GM19025 (cell line): Measurements from ENCODE around the gene KAT5.
"Not testable (repeated sequence)": the region's sequence is repeated elsewhere in the genome, so short reads cannot be mapped to it uniquely, and the experiment has no call there.

Experiments
- ATAC-seq: cut with Tn5 transposase; IDR thresholded peaks from one replicate; pipeline ENCODE4 v1.9.1; 2021; ENCODE audit warnings: mild to moderate bottlenecking, low read depth, moderate library complexity; ENCODE audit not compliant: unreplicated experiment

KAT5 gene

DNA sequence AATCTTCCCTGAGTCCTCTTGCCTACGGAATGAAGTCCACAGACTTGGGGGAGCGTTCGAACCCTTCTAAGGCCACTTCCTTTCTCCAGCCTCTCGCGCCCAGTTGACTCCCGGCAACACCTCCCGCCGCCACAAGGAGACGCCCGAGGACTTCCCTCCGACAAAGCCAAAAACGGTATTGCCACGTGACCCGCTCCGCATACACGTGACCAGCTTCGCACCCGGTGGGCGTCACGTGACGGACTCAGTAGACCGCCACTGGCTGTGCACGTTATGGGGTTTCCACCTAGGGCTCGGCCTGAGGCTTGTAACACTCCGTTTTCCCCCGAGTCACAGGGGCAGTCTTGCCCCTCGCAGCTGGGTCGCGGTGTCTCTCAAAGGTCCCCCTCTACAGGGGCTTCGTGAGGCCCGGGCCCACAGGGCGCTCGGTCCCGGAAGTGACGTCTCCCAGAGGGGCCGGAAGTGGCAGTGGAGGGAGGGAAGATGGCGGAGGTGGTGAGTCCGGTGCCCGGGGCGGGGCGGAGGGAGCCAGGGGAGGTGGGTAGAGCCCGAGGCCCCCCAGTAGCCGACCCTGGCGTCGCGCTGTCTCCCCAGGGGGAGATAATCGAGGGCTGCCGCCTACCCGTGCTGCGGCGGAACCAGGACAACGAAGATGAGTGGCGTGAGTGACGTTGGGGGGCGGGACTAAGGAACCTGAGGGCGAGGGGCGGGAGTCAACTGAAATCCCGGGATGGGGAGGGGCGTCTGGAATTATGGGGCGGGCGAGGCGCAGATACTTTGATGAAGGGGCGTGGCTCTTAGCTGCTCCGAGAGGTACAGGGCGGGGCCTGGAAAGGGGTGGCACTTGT is at the start of gene KAT5:
Gene KAT5, plus strand, starts transcription at position 468 of the 848 bp plus-strand sequence. Its CDS starts 16 bp downstream, at position 484.
- ATAC-seq: peak; percentile 81

DNA sequence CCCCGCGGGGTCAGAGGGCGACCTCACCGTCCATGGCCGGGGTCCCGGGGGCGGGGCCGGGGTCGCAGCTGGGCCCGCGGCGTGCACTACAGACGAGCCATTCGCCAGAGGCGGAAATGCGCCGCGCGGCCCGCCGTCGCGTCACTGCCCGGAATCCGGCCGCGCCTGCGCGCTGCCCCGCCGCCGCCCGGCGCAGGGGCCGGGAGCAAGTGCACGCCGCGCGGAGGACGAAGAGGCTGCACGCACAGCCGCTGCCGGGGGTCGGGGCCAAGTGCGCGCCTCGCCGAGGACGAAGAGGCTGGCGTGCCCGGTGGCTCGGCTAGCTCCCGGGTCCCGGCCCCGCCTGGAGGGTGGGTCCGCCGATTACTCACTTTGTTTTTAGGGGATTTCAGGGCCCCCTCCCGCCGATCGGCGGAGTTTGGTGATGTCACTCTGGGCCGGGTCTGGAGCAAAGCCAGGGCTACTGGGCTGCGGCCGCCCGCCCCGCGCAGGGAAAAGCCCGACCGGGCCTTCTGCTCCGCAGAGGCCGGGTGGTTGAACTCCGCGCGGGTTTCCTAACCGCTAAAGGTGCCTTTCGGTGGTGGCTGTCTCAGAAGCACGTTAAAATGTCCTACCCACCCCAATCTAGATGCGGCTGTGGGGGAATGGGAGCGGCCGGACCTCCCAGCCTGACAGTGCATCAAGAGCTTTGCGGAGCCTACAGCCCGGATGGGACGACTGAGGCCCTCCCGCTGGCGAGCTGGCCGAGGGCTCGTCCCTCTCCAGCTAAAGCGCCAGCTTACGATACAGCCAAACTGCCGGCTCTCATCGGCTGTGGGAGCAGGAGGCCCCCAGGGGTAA is 49.0 kb upstream of the KAT5 start, which contains the start of gene RELA:
Gene RELA, minus strand, starts transcription at position 118 of the 840 bp plus-strand sequence. Its CDS starts 84 bp downstream, at position 34.
- peak; percentile 81 for ATAC-seq

DNA sequence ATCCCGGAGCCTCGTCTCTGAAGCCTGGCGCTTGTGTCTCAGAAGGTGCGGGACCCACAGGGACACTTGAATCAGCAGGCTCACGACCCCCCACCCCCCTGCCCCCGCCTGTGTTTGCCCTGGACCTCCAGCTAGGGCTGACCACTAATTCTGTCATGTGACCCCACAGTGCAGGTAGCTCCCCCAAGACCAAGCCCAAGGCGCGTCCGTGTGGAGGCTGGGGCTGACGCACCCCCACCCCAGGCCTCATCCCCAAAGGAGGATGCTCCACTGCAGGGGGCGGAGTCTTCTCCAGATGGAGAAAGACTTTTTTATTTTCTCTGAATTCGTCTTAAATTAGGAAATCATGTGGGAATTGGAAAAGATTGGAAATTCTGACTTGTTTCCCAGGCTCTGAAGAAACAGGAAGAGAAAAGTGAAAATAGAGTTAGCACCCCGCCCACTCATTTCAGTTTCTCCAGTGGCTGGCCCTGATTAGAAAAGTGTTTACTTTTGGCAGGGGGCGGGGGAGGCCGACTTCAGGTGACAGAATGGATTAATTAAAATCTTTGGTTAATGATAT is 48.3 kb upstream of the KAT5 start:
- no peak for ATAC-seq

DNA sequence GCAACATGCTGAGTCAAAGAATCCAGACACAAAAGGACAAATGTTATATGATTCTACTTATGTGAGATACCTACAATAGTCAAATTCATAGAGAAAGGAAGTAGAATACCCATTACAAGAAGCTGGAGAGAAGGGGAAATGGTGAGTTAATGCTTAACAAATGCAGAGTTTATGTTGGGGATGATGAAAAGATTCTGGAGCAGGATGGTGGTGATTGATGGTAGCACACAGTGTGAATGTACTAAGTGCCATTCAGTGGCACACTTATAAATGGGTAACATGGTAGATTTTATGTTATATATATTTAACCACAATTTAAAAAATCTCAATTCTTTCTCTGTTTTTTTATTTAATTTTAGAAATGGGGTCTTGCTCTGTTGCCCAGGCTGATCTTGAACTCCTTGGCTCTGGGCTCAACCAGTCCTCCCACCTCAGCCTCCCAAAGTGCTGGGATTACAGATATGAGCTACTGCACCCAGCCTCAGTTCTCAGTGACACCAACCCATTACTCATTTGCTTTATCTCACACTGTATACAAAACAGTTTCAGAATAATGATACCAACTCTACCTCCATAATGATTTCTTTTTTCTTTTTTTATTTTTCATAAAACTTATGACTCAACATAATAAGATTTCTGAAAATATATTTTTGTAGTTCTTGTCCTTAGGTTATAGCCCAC is 39.7 kb upstream of the KAT5 start:
- ATAC-seq: no peak

DNA sequence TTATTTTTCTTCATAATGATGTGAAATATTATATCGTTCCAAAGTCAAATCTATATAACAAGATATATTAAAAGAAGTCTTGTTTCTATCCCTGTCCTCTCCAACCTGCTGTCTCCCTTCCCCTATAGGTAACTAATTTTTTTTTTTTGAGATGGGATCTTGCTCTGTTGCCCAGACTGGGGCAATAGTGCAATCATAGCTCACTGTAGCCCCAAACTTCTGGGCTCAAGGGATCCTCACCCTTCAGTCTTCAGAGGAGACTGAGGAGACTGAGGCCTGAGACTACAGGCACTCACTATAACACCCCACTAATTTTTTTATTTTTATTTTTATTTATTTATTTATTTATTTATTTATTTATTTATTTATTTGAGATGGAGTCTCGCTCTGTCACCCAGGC is 39.1 kb upstream of the KAT5 start:
- ATAC-seq: no peak

DNA sequence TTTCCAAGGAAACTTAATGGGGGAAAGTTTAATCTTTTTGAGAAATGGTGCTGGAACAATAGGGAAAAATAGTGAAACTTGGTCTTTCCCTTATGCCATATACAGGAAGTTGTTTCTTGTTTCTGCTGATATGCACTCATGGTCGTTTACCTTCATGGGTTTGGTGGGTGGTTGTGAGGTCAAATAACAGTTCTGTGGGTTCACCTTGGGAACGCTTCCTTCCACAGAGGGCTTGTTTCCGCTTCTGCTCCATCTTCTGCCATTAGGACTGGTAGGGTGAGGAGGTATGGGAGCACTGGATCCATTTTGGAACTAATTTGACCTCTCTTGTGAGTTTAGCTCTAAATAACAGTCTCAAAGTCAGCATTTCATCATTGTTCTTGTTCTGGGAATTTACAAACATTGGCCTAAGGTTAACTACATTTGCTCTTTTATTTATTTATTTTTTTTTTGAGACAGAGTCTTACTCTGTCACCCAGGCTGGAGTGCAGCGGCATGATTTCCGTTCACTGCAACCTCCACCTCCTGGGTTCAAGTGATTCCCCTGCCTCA is 31.8 kb upstream of the KAT5 start:
- no peak for ATAC-seq

DNA sequence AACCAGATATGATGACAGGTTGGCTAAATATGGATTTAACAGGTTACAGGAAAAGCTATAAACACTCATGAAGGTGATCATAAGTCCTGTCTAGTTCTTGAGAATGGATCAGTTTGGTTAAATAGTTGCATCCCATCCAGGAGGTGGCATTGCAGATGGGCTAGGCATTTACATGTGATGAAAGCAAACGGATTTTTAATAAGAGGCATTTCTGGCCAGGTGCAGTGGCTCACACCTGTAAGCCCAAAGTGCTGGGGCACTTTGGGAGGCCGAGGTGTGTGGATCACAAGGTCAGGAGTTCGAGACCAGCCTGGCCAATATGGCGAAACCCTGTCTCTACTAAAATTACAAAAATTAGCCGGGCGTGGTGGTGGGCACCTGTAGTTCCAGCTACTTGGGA is 28.6 kb upstream of the KAT5 start:
- ATAC-seq: not testable (repeated sequence)

DNA sequence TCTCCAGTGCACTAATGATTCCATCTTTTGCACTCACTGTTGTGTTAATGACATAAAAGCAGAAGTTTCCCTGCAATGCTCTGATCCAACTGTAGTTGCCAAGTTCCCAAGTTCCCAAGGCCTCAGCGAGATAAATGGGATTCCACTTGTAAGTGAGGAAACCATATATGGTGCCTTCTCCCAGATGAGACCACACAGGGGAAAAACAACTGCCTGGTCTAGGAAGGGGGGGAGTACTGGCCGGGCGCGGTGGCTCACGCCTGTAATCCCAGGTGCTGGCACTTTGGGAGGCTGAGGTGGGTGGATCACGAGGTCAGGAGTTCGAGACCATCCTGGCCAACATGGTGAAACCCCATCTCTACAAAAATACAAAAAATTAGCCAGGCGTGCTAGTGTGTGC is 26.1 kb upstream of the KAT5 start:
- ATAC-seq: no peak

DNA sequence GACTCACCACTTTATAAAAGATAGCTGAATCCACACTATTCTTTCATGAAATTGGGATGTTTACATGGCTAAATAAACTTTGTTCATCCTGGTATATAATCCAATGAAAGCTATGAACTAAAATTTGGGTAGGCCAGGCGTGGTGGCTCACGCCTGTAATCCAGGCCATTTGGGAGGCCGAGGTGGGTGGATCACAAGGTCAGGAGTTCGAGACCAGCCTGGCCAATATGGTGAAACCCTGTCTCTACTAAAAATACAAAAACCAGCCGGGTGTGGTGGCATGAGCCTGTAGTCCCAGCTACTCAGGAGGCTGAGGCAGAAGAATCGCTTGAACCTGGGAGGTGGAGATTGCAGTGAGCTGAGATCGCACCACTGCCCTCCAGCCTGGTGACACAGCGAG is 20.2 kb upstream of the KAT5 start:
- ATAC-seq: not testable (repeated sequence)

DNA sequence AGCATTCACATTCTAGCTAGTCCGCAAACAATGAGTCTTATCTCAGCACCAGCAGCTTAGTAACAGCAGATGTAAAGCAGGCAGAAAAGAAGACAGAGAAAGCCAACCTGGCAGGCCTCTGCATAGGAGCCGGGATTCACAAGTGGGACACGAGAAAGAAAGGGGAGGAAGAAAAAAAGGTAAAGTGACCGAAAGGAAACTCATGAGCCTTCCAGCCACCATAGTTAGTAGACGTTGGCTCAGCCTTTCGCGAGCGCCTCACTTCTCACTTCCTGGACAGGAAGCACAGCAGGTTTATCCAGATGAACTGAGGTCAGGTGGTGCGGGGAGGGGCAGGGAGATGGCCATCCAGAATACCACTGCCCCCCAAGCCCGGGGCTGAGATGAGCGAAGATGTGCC is 19.7 kb upstream of the KAT5 start:
- ATAC-seq: no peak

DNA sequence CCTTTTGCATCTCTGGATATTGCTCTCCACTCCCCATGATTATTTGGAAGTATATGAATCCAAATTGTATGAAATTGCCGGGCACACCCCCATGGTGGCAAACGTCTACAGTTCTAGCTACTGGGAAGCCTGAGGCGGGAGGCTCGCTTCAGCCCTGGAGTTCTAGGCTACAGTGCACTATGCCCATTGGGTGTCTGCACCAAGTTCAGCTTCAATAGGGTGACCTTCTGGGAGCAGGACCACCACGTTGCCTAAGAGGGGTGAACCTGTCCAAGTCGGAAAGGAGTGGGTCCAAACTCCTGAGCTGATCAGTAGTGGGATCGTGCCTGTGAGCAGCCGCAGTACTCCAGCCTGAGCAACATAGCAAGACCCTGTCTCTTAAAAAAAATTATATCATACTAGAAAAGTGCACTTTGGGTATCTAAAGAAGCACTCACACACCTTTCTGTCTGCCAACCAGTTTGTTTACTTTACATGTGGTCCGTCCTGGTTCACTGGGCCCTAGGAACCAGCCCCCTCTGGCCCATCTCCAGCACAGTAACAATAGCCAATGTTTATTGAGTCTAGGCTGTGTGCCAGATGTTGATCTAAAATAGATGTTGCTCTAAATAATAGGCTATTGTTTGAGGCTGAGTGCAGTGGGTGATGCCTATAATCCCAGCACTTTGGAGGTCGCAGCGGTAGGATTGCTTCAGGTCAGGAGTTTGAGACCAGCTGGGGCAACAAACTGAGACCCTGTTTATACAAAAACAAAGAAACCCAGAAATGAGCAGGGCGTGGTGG is 16.4 kb upstream of the KAT5 start:
- no peak for ATAC-seq

DNA sequence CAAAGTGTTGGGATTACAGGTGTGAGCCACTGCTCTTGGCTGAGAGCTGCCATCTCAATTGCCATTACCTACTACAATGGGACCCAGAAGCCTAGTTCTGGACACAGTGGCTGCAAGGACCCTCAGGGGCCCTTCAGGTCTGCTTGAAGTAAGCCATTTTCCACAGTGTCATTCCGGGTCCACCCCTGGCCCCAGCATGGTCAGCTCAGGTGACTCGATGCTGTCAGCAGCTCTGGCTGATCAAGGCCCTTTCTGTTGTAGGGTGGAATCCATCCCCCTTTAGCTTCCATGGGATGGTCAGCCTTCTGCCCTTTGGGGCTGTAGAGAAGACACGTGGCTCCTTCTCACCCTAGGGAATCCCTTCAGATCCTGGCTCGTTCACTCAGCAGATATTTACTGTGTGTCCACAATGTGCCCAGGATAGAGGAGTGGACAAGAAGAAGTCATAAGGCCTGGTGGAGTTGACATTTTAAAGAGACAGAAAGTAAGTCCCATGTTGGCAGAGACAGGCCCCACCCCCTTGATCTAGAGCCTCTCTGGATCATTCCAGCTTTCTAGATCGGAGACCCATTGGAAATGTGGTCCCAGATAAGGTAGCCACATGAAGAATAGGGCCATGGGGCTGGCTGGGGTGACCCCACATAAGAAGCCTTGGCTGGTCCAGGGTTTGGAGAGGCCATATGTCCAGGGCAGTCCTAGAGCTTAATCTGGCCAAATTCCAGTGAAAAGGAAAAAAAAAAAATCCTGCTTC is 15.1 kb upstream of the KAT5 start:
- no peak for ATAC-seq

DNA sequence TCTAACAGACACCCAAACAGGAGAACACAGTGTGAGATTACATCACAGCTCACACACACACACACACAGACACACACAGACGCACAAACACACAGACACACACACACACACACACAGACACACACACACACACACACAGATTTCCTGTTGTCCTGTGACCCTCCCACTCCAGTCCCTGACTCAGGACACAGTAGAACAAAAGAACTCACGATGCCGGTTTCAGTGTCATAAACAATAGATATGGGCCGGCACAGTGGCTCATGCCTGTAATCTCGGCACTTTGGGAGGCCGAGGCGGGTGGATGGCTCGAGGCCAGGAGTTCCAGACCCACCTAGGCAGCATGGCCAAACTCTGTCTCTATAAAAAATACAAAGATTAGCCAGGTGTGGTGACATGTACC is 13.8 kb upstream of the KAT5 start:
- no peak for ATAC-seq

DNA sequence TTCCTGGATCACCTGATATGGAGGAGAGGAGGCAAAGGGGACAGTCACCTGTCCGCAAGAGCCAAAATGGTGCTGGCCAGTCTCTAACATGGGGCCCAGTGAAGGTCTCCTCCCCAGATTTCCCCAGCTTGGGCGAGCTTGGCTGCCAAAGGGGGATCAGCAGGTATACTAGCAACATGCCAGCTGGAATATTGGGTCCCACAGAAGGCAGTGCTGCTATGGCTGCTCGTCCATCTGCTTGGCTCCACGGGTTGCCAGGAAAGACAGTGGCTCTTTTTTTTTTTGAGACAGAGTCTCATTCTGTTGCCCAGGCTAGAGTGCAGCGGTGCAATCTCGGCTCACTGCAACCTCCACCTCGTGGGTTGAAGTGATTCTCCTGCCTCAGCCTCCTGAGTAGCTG is 12.7 kb upstream of the KAT5 start:
- no peak for ATAC-seq

DNA sequence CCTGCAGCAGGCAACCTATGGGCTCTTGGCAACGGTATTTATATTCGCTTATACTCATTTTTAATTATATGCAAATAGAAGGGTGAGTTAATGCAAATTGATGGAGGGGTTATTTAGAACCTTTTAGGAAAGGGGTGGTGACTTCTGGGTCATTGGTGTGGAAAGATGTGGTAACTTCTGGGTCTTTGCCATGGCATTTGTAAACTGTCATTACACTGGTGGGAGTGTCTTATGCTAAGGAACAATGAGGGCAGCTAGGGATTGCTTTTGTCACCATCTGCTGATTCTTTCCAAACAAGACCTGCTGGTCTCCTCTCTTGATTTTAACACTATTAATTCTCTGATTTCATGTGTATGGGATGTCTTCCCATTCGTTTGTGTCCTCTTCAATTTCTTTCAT is 11.7 kb upstream of the KAT5 start:
- no peak for ATAC-seq

DNA sequence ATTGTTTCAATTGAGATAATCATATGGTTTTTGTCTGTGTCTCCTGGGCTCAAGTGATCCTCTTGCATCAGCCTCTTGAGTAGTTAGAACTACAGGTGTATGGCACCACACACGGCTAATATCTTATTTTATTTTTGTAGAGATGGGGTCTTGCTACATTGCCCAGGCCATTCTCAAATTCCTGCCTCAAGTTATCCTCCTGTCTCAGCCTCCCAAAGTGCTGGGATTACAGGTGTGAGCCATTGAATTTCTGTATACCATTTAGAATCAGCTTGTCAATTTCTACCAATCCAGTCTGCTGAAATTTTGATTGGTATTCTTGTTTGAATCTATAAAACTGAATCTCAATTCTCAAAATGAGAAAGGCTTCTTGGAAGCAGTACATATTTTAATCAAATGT is 10.4 kb upstream of the KAT5 start:
- no peak for ATAC-seq

DNA sequence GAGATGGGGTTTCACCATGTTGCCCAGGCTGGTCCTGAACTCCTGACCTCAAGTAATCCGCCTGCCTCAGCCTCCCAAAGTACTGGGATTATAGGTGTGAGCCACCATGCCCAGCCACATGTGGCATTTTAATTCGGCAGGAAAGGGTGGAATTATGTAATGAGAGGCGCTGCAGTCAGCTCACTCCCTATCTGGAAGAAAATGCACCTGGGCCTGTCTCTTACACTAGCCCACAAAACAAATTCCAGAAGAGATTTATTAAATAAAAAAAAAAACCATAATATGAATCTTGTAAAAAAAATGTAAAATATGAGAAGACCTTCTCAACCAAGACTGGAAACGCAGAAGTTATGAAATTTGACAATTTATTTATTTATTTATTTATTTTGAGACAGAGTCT is 8.2 kb upstream of the KAT5 start:
- no peak for ATAC-seq

DNA sequence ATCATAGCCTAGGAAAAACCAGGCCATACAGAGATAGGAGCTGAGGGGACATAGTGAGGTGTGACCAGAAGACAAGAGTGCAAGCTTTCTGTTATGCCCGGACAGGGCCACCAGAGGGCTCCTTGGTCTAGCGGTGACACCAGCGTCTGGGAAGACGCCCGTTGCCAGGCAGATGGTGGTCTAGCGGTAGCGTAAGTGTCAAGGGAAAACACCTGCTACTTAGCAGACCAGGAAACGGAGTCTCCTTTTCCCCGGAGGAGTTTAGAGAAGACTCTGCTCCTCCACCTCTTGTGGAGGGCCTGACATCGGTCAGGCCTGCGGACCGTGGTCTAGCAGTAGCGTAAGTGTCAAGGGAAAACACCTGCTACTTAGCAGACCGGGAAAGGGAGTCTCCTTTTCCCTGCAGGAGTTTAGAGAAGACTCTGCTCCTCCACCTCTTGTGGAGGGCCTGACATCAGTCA is 5.7 kb upstream of the KAT5 start:
- ATAC-seq: not testable (repeated sequence)

DNA sequence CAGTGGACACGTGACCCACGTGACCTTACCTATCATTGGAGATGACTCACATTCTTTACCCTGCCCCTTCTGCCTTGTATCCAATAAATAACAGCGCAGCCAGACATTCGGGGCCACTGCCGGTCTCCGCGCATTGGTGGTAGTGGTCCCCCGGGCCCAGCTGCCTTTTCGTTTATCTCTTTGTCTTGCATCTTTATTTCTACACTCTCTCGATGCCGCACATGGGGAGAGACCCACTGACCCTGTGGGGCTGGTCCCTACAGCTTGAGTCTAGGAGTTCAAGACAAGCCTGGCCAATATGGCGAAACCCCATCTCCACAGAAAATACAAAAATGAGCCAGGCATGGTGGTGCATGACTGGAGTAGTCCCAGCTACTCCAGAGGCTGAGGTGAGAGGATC is 5.0 kb upstream of the KAT5 start:
- not testable (repeated sequence) for ATAC-seq
